KMS-11 (cell line): ENCODE measurements around the gene ZBTB1.

Experiments
- H2AFZ ChIP-seq: fragments of 200-600 bp; sonication (generic); 2 replicates; pipeline ENCODE4 v1.6.1; 2016; ENCODE audit warnings: antibody characterized with exemption, mixed run types, low read depth
- H3K27ac ChIP-seq: fragments of 200-600 bp; sonication (generic); 2 replicates; pipeline ENCODE4 v1.6.1; 2016; ENCODE audit warnings: mild to moderate bottlenecking, mixed run types
- H3K27me3 ChIP-seq: fragments of 200-600 bp; sonication (generic); 2 replicates; pipeline ENCODE4 v1.6.1; 2017; ENCODE audit warnings: mild to moderate bottlenecking, low read depth, mixed run types, moderate library complexity; ENCODE audit not compliant: insufficient read depth
- H3K36me3 ChIP-seq: fragments of 200-600 bp; sonication (generic); 2 replicates; pipeline ENCODE4 v1.6.1; 2017; ENCODE audit warnings: mild to moderate bottlenecking, mixed run types; ENCODE audit not compliant: insufficient read depth
- H3K4me1 ChIP-seq: fragments of 200-600 bp; sonication (generic); 2 replicates; pipeline ENCODE4 v1.6.1; 2016; ENCODE audit warnings: mild to moderate bottlenecking, low read depth, mixed run types; ENCODE audit not compliant: poor library complexity, severe bottlenecking
- H3K4me2 ChIP-seq: fragments of 200-600 bp; sonication (generic); 2 replicates; pipeline ENCODE4 v1.7.0; 2016; ENCODE audit warnings: mild to moderate bottlenecking, mixed run types
- H3K4me3 ChIP-seq: fragments of 200-600 bp; sonication (generic); IDR thresholded peaks from 2 replicates; pipeline ENCODE4 v1.6.1; 2017; ENCODE audit warnings: low read depth, low read length, mixed read lengths; ENCODE audit not compliant: insufficient read depth
- H3K79me2 ChIP-seq: fragments of 200-600 bp; sonication (generic); 2 replicates; pipeline ENCODE4 v1.6.1; 2016; ENCODE audit warnings: low read depth, mixed run types; ENCODE audit not compliant: insufficient read depth
- H3K9ac ChIP-seq: fragments of 200-600 bp; sonication (generic); 2 replicates; pipeline ENCODE4 v1.6.1; 2016; ENCODE audit warnings: mild to moderate bottlenecking, mixed run types
- H4K20me1 ChIP-seq: fragments of 200-600 bp; sonication (generic); 2 replicates; pipeline ENCODE4 v1.6.1; 2016; ENCODE audit warnings: mild to moderate bottlenecking, mixed run types; ENCODE audit not compliant: insufficient read depth
- CTCF ChIP-seq: fragments of 200-600 bp; sonication (generic); conservative IDR thresholded peaks from 2 replicates; pipeline ENCODE4 v1.6.1; 2017; ENCODE audit warnings: low read depth, mild to moderate bottlenecking, antibody characterized with exemption, low read length, moderate library complexity, mixed read lengths

The ZBTB1 gene

GRCh38 chr14:64496764-64497163 lies 7.8 kb upstream of the ZBTB1 start:
- H3K36me3 ChIP-seq = 0 out of 2 replicates have a peak, but pooled peaks cover 2% of the 10 kb centered on the region
- H3K4me1 ChIP-seq = peaks cover 28% of the 10 kb centered on the region
- H4K20me1 ChIP-seq = no peaks in the 10 kb centered on the region
- no peak overlapping the region for H2AFZ ChIP-seq
- no peak for TF ChIP-seq CTCF
- no peak overlapping the region for H3K9ac ChIP-seq
- H3K27ac ChIP-seq = no peak overlapping the region
- no peak overlapping the region for H3K4me3 ChIP-seq
- peaks cover 31% of the 10 kb centered on the region for H3K79me2 ChIP-seq
- H3K4me2 ChIP-seq = no peak overlapping the region
- H3K27me3 ChIP-seq = no peaks in the 10 kb centered on the region

- Histone ChIP-seq H2AFZ (no peak overlapping the region), H4K20me1 (no peaks in the 10 kb centered on the region), H3K27me3 (no peaks in the 10 kb centered on the region), H3K4me1 (peaks cover 31% of the 10 kb centered on the region), H3K79me2 (peaks cover 46% of the 10 kb centered on the region), H3K36me3 (0 out of 2 replicates have a peak, but pooled peaks cover 2% of the 10 kb centered on the region), H3K4me3 (no peak overlapping the region), H3K4me2 (peak overlapping the region; percentile 47; the same call in 1 of the 2 replicates), H3K27ac (no peak overlapping the region), H3K9ac (no peak overlapping the region)
- no peak for TF ChIP-seq CTCF
These were observed 4.5 kb upstream of the ZBTB1 start for GRCh38 chr14:64500088-64500487.

GRCh38 chr14:64501411-64502171 lies 3.0 kb upstream of the ZBTB1 start:
- peaks cover 60% of the 10 kb centered on the region for H3K79me2 ChIP-seq
- H3K4me3 ChIP-seq = no peak overlapping the region
- no peaks in the 10 kb centered on the region for H4K20me1 ChIP-seq
- peak overlapping the region; percentile 97; the same call in 1 of the 2 replicates for H3K9ac ChIP-seq
- H3K4me1 ChIP-seq = peaks cover 32% of the 10 kb centered on the region
- H2AFZ ChIP-seq = no peak overlapping the region
- peak overlapping the region; percentile 85 for H3K4me2 ChIP-seq
- no peaks in the 10 kb centered on the region for H3K27me3 ChIP-seq
- 0 out of 2 replicates have a peak, but pooled peaks cover 2% of the 10 kb centered on the region for H3K36me3 ChIP-seq
- no peak for TF ChIP-seq CTCF
- peak overlapping the region; percentile 98; the same call in 1 of the 2 replicates for H3K27ac ChIP-seq

- Histone ChIP-seq H4K20me1 (no peaks in the 10 kb centered on the region), H3K4me1 (peaks cover 41% of the 10 kb centered on the region), H3K27ac (peak overlapping the region; percentile 98), H3K36me3 (0 out of 2 replicates have a peak, but pooled peaks cover 2% of the 10 kb centered on the region), H3K27me3 (no peaks in the 10 kb centered on the region), H2AFZ (no peak overlapping the region), H3K4me2 (peak overlapping the region; percentile 85), H3K4me3 (no peak overlapping the region), H3K79me2 (peaks cover 69% of the 10 kb centered on the region), H3K9ac (peak overlapping the region; percentile 97)
- TF ChIP-seq CTCF = no peak
These were observed 2.1 kb upstream of the ZBTB1 start for GRCh38 chr14:64502456-64502855.
